NCI-H82 treated with DMSO at 0.1 percent for 48 hours (cell line): ENCODE data around the gene RABGAP1L.
A peak's percentile ranks its signal among the peaks of the same experiment; 100 is the strongest.

Source experiments
- DNase-seq: peaks from one replicate; lab custom pipeline; 2025; ENCODE audit not compliant: unreplicated experiment; lab: John Stamatoyannopoulos, UW

The RABGAP1L gene

DNA sequence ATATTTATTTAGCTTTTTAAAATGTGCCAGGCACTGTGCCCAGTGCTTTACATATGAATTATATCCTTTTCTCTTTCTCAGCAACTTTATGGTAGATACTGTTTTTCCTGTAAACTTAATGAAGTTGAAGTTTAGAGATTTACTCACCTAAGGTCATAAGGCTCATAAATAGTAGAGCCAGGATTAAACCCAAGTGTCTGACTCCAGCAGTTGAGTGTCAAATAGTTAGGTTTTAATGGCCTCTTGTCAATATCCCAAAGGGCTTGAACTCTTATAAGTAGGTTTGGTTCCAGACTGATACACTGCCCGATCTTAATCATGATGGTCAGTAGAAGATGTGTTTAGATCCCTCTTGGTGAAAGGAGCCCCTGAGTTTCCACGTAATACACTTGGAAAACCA is 37.8 kb downstream of the RABGAP1L start:
- DNase-seq: no peak

DNA sequence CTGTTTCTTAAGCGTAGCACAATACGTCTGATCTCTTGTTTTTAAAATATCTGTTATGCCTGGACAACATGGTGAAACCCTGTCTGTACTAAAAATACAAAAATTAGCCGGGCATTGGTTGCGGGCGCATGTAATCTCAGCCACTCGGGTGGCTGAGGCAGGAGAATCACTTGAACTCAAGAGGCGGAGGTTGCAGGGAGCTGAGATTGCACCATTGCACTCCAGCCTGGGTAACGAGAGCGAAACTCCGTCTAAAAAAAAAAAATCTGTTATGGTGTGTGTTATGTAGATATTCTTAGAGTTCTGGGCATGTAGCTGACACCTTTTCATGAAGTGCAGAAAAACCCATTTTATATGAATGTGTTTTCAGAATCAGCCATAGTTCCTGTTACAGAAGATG is 38.2 kb downstream of the RABGAP1L start:
- DNase-seq: no peak

DNA sequence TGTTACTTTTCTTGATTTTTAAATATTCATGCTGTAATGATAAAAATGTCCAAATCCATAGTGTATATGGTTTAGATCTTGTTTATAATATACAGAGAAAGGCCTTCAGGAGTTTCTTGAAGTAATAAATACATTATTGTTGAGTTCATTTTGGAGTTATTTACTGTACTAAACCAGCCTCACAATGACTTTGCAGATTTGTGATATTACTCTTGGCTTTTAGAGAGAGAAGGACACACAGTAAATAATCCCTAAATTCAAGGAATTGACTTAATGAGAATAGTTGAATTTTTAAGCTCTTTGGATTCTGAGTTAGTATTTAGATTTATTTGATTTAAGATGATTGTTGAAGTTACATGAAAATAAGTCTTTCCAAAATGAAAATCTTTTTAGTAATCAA is 38.9 kb downstream of the RABGAP1L start:
- DNase-seq: no peak

DNA sequence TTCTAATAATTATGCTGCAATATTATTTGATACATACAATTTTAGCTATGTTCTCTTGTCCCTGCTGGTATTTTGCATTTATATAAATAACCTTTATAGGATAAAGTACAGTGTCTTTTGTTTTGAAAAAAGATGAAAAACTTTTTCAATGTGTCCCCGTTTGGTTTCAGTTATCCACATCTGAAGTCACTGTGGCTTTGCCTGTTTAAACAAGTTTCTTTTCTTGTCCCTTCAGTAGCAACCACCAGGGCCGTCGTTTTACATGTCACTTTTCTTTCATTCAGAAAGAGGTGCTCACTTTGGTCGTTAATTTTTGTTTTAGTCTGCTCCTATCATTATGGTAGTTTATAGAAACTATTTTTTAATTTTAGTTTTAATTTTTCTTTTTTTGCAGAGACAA is 41.4 kb downstream of the RABGAP1L start:
- DNase-seq: no peak

DNA sequence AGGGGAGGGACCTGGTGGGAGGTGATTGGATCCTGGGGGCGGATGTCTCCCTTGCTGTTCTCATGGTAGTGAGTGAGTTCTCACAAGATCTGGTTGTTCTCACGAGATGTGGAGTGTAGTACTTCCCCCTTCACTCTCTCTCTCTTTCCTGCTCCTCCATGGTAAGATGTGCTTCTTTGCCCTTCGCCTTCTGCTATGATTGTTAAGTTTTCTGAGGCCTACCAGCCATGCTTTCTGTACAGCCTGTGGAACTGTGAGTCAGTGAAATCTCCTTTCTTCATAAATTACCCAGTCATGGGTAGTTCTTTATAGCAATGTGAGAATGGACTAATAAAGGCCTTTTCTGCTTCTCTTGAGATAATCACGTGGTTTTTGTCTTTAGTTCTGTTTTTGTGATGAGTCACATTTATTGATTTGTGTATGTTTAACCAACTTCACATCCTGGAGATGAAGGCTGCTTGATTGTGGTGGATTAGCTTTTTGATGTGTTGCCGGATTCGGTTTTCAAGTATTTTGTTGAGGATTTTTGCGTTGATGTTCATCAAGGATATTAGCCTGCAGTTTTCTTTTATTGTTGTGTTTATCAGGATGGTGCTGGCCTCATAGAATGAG is 45.5 kb downstream of the RABGAP1L start:
- no peak for DNase-seq

DNA sequence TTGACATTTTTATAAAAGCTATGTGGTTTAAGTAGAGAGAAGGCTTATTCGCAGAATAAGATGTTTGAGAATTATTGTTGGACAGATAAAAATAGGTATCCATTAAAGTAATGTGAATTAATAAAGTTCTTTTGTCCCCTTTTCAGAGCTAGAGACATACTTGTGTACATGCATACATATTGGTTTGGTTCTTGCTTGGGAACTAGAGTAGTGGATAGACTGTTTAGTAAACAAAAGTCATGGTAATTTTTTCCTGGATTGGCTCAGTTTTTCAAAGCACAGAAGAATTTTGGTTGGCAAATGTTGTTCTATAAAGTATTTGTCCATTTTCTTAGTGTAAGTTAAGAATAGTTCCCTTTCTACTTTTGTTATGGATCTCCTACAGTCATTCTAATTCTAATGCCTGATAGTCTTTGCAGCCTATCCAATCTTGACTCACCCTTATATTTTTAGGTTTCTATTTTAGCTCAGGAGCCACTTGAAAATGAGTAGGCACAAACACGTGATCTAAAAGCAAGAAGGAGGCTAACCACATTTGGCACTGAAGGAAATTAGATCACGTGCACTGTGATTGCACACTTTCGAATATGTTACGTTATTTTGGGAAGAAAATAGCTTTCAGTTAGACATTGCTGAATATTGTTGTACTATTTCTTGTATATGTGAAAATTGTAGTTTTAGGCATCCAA is 47.0 kb downstream of the RABGAP1L start:
- no peak for DNase-seq

DNA sequence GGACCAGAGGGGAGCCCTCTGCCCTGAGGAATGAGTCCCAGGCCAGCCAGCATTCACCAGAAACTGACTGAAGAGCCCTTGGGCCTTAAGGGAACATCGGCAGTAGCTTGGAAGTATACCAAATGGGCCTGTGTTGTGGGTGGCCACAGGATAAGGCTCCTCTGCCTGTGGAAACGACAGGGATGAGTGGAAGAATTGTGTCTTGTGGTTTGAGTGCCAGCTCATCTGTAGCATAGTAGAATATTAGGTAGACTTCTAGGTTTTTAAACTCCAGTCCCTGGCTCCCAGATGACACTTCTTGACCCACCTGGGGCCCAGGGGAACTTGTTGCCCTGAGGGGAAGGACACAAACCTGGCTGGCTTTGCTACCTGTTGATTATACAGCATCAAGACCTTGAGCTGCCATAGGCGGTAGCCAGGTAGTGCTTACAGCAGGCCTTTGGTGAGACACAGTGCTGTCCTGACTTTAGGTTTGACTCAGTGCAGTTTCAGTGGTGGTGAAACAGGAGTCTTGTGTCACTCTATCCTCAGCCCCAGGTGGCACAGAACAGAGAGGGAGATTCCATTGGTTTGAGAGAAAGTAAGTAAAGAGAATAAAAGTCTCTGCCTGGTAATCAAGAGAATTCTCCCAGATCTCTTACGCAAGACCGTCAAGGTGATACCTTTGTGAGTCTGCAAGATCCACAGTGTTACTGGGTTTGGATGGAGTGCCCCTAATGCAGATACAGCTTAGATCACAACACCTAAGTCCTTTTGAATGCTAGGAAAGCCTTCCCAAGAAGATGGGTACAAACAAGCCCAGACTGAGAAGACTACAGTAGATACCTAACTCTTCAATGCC is 50.2 kb downstream of the RABGAP1L start:
- no peak for DNase-seq

DNA sequence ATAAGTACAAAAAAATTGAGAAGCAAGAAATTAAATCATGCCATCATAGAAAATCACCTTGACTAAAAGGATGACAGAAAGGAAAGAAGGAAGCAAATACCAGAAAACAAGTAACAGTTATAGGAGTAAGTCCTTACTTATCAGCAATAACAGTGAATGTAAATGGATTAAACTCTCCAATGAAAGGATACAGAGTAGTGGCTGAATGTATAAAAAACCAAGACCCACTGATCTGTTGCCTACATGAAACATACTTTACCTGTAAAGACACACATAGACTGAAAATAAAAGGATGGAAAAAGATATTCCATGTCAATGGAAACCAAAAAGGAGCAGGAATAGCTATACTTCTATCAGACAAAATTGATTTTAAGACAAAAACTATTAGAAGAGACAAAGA is 52.2 kb downstream of the RABGAP1L start:
- DNase-seq: no peak

DNA sequence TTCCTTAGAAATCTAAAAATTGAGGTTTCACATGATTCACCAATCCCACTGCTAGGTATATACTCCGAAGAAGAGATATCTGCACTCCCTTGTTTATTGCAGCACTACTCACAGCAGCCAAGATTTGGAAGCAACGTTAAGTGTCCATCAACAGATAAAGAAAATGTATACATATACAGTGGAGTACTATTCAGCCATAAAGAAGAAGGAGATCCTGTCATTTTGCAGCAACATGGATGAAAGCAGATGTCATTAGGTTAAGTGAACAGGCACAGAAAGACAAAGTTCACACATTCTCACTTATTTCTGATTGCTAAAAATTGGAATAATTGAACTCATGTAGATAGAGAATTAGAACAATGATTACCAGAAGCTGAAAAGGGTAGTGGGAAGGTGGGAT is 56.4 kb downstream of the RABGAP1L start:
- no peak for DNase-seq

DNA sequence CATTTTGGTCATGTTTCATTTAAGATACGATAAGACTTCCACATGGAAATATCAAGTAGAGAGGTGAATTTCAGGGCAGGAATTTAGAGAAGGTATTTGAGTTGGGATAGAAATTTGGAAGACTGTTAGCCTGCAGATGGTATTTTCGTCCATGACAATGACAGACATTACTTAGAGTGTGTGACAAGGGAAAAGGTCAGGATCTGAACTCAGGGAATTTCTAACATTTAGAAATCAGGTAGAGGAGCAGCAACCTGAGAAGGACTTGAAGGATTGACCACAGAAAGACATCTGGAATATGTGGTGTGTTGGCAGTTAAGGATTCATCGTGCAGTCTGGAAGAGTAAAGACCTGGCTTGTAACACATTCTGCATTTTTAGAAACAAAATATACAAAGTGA is 57.9 kb downstream of the RABGAP1L start:
- no peak for DNase-seq

DNA sequence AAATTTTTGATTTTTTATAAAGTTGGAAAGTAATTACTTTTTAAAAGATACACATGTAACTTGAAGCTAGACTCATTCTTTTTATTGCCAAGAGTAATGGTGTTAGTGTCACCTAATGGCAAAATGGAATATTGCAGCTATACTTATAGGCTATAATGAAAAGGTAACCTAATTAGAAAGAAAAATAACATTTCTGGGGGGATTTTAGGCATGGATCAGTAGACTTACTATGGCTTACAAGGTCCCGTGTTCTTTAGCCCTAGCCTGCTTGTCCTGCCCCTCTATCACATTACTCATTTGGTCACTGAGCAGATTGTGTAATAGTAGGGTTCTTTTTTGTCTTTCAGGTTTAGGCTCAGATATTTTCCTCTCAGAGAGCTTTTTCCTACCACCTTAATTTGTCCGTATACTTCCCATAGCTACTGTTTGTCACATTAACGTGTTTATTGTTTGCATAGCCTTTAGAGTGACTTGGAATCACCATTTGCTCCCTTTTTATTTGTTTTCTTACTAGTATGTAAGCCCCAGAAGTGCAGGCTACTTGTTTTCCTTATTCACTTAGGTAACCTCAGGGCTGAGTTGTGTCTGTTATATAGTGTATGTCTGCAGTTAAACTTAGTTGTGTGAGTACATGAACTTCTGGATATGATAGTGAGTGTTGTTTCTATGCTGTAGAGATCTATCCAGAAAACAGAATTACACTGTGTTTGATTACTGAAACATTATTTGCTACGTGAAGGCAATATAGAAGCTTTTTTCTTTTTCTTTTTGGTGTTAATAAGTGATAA is 58.7 kb downstream of the RABGAP1L start:
- DNase-seq: no peak

DNA sequence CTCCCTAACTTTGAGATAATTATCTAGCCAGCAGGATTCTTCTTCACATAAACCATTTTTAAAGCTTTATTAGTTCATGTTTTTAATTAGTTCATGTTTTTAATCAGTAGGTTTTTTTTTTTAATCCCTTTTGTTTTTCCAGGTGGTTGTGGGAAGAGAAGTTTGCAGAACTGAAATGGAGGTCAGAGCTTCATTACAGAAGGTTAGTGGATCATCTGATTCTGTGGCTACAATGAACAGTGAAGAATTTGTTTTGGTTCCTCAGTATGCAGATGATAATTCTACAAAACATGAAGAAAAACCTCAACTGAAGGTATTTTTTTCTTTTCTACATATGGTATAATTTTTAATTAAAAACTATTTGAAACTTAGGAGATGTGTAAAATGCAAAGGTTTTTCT is 59.7 kb downstream of the RABGAP1L start:
- DNase-seq: no peak

DNA sequence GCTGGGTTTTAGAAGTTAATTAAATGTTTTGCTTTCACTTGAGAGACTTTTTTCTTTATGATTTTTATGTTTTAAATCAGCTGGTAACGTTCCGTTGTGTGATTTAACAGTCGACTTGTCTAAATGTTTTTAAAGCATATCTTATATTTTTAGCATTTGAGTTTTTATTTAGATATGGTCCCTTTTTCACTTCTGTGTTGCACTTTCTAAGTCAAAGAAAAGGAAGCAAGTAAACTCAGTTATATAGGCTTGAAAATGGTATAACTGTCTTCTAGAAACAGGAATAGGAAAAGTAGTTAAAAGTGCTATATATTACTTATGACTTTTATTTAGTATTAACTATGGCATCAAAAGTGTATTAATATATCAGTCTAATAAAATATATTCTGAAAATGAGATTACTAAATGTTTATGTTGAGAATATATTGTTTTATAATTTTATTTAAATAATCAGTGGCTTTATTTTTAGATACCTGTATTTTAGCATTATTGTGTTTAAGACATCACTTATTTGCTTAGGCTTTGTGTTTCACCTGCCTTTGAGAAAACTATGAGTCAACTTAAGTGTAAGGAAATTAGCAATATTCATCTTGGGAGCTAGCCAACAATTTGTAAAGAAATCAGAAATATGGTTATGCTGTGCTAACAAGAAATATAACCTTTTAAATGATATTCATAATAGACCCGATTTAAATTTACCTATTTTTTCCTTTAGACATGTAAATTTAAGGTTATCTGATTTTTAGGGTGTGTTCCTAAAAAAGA is 60.5 kb downstream of the RABGAP1L start:
- DNase-seq: no peak

DNA sequence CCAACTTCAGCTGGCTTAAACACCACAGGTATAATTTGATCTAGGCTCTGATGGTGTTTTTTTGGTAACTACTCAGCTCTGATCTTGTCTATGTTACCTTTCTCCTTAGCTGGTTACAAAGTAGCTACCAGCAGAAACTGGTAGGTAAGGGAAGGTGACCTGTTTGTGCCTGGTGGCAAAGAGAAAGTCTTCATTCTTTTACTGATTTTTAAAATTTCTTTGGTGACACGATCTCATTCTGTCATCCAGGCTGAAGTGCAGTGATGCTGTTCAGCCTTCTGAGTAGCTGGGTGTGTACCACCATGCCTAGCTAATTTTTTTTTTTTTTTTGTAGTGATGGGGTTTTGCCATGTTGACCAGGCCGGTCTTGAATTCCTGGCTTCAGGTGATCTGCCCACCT is 62.4 kb downstream of the RABGAP1L start:
- no peak for DNase-seq

DNA sequence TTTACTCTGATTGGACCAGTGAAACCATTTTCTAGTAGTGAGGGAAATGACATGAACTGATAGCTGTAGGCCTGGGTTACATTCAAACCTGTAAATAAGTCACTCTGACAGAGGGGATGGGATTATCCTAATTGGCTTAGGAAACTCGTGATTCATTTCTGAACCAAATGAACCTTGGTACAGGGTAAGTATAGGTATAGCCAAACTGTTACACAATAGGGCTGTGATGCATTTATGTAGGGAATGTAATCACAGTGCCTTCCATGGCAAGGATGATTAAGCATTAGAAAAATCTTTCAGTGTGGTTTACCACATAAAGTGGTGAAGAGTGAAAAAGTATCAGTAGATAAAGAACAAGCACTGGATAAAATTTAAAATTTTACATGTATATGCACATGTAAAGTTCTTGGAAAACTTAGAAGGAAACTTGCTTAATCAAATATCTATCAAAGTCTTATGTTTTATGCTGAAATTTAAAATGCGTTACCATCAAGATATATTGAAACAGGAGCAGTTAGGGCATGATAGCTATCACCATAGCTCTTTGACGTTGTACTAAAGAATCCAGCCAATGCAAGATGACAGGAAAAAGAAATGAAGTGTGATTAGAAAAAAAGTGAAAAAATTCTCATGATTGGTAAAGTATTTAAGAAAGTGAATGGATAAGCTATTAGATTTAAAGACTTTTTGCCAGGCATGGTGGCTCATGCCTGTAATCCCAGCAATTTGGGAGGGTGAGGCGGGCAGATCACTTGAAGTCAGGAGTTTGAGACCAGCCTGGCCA is 63.0 kb downstream of the RABGAP1L start:
- peak; percentile 44 for DNase-seq

DNA sequence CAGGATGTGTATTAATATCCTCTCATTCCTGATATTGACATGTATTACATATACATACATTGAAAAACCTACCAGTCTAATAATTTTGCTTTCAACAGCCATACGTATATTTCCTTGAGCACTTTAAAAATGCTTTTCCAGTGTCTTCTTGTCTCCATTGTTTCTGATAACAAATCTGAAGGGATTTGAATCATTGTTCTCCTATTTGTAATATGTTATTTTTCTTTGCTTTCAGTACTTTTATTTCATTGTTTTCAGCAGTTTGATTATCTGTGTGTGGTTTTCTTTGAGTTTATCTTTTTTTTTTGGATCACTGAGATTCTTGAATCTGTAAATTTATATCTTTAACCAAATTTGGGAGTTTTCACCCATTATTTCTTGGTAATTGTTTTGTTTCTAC is 65.3 kb downstream of the RABGAP1L start:
- DNase-seq: no peak

DNA sequence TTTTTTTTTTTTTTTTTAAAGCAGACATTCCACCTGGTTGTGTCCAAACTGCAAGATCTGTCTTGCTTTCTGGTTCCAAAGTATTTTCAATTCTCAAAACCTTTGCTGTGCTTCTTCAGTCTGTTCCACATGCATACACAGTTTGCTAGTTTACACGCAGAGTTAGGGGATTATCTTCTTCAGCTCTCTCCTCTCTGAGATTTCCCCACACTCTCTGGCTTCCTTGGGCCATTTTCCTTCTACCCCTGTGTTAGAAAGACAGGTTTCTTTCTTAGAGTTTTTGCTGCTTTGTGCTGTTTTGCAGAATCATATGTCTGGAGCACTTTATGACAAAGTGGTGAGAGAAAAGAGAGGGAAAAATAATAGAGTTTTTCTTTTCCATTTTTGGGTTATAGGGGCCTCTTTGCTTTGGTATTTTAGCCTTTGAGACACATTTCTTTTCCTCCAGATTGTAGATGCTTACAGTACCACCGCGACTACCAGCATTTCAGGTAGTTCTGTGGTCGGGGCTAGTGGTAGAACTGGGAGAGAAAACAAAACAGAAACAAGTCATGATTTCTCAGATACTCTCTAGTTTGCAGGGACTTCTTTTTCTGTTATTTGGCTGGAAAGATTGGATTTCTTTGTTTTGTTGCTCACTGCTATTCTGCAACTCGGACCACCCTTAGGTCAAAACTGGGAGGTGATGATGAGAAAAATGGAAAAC is 66.3 kb downstream of the RABGAP1L start:
- no peak for DNase-seq

DNA sequence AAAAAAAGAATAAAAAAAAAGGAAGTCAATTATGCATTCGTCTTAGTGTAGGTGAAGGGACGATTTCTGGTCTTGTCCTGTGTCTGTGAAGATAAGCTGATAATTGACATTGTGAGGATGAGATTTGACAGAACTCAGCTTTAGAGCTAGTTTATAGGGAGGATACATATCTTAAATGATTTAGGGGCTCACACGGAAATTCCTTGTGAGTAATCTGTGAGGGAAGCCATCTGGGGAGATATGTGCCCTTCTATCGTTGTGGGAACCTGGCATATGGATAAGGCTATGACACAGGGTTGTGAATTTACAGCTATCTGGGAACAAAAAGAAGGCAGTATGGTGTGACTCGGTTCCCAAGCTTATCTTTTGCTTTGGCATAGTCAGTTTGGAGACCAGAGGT is 71.1 kb downstream of the RABGAP1L start:
- no peak for DNase-seq

DNA sequence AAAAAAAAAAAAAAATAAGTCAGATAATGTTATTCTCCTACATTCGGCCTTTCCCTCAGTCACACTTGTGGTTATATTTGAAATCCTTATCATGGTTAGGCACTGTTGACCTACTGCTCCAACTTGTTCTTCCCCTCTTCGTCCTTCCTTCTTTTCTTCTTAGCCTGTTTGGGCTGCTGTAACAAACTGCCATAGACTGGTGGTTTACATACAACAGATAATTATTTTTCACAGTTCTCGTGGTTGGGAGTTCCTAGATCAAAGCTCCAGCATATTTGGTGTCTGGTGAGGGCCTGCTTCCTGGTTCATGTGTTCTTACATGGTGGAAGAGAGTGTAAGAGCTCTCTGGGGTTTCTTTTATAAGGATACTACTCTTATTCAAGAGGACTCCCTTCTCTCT is 73.4 kb downstream of the RABGAP1L start:
- no peak for DNase-seq
